ENCODE data around the gene CHCHD3.
"Not testable (repeated sequence)": the region's sequence is repeated elsewhere in the genome, so short reads cannot be mapped to it uniquely, and the experiment has no call there.

Gene CHCHD3

GRCh38 chr7:133044722-133045473 is 37.0 kb downstream of the CHCHD3 start:
- DNase-seq (no peak), ATAC-seq (no peak)
- no peaks in the 10 kb centered on the region for H3K9me3 Mint-ChIP-seq
- peaks cover 6% of the 10 kb centered on the region for H3K4me1 Mint-ChIP-seq
- H3K36me3 Mint-ChIP-seq (ENCODE audit: low read depth): peaks cover 26% of the 10 kb centered on the region
- no peaks in the 10 kb centered on the region for H3K27me3 Mint-ChIP-seq
- no peak overlapping the region for H3K27ac Mint-ChIP-seq
- H3K4me3 Mint-ChIP-seq: no peak overlapping the region

GRCh38 chr7:133040674-133041073 is 41.2 kb downstream of the CHCHD3 start:
- no peak for ATAC-seq
- no peak overlapping the region for H3K27ac Mint-ChIP-seq
- peaks cover 13% of the 10 kb centered on the region for H3K4me1 Mint-ChIP-seq
- peaks cover 23% of the 10 kb centered on the region for H3K36me3 Mint-ChIP-seq (ENCODE audit: low read depth)
- no peak for DNase-seq
- no peak overlapping the region for H3K4me3 Mint-ChIP-seq
- no peaks in the 10 kb centered on the region for H3K27me3 Mint-ChIP-seq
- no peaks in the 10 kb centered on the region for H3K9me3 Mint-ChIP-seq

- Mint-ChIP-seq H3K36me3 (ENCODE audit: low read depth) (peaks cover 25% of the 10 kb centered on the region), H3K9me3 (no peaks in the 10 kb centered on the region), H3K4me3 (no peak overlapping the region), H3K27ac (no peak overlapping the region), H3K27me3 (no peaks in the 10 kb centered on the region), H3K4me1 (peaks cover 17% of the 10 kb centered on the region)
- DNase-seq (no peak), ATAC-seq (no peak)
Observed at GRCh38 chr7:133040178-133040577, 41.7 kb downstream of the CHCHD3 start.

- Mint-ChIP-seq H3K4me3 (no peak overlapping the region), H3K36me3 (ENCODE audit: low read depth) (peaks cover 25% of the 10 kb centered on the region), H3K9me3 (no peaks in the 10 kb centered on the region), H3K27ac (no peak overlapping the region), H3K27me3 (no peaks in the 10 kb centered on the region), H3K4me1 (peaks cover 19% of the 10 kb centered on the region)
- ATAC-seq (no peak), DNase-seq (no peak)
Observed at GRCh38 chr7:133039614-133040013, 42.3 kb downstream of the CHCHD3 start.

- H3K36me3 Mint-ChIP-seq (ENCODE audit: low read depth): peaks cover 24% of the 10 kb centered on the region
Observed at GRCh38 chr7:133036289-133036688, 45.6 kb downstream of the CHCHD3 start.

GRCh38 chr7:133035240-133035639 is 46.6 kb downstream of the CHCHD3 start:
- not testable (repeated sequence) for H3K27me3 Mint-ChIP-seq, H3K27ac Mint-ChIP-seq, H3K9me3 Mint-ChIP-seq, ATAC-seq, DNase-seq, H3K4me3 Mint-ChIP-seq
- Mint-ChIP-seq H3K4me1 (peaks cover 20% of the 10 kb centered on the region), H3K36me3 (ENCODE audit: low read depth) (peaks cover 22% of the 10 kb centered on the region)

More at GRCh38 chr7:133036289-133036688, 45.6 kb downstream of the CHCHD3 start:
- Mint-ChIP-seq H3K4me3 (no peak overlapping the region), H3K27me3 (no peaks in the 10 kb centered on the region), H3K9me3 (no peaks in the 10 kb centered on the region), H3K4me1 (peaks cover 17% of the 10 kb centered on the region), H3K27ac (no peak overlapping the region)
- ATAC-seq (no peak), DNase-seq (no peak)

- Mint-ChIP-seq H3K4me3 (no peak overlapping the region), H3K9me3 (peaks cover 4% of the 10 kb centered on the region), H3K27ac (no peak overlapping the region), H3K27me3 (no peaks in the 10 kb centered on the region), H3K4me1 (peaks cover 17% of the 10 kb centered on the region), H3K36me3 (ENCODE audit: low read depth) (peaks cover 12% of the 10 kb centered on the region)
- DNase-seq (no peak), ATAC-seq (no peak)
Observed at GRCh38 chr7:133030346-133030745, 51.5 kb downstream of the CHCHD3 start.

GRCh38 chr7:133029463-133029862 is 52.4 kb downstream of the CHCHD3 start:
- H3K4me1 Mint-ChIP-seq: peaks cover 15% of the 10 kb centered on the region
- no peak overlapping the region for H3K4me3 Mint-ChIP-seq
- no peak for ATAC-seq
- DNase-seq: no peak
- peaks cover 8% of the 10 kb centered on the region for H3K36me3 Mint-ChIP-seq (ENCODE audit: low read depth)
- H3K27ac Mint-ChIP-seq: no peak overlapping the region
- H3K9me3 Mint-ChIP-seq: peaks cover 4% of the 10 kb centered on the region
- no peaks in the 10 kb centered on the region for H3K27me3 Mint-ChIP-seq

GRCh38 chr7:133027397-133027796 is 54.5 kb downstream of the CHCHD3 start:
- Mint-ChIP-seq H3K27ac (no peak overlapping the region), H3K36me3 (ENCODE audit: low read depth) (peaks cover 12% of the 10 kb centered on the region), H3K4me3 (no peak overlapping the region), H3K27me3 (no peaks in the 10 kb centered on the region), H3K9me3 (peaks cover 4% of the 10 kb centered on the region), H3K4me1 (peaks cover 15% of the 10 kb centered on the region)
- ATAC-seq (no peak), DNase-seq (no peak)

- Mint-ChIP-seq H3K27me3 (no peaks in the 10 kb centered on the region), H3K4me3 (no peak overlapping the region)
Observed at GRCh38 chr7:133026210-133026859, 55.6 kb downstream of the CHCHD3 start.

GRCh38 chr7:133025056-133025455 is 56.8 kb downstream of the CHCHD3 start:
- H3K27me3 Mint-ChIP-seq: no peaks in the 10 kb centered on the region
- H3K4me3 Mint-ChIP-seq: no peak overlapping the region
- H3K4me1 Mint-ChIP-seq: peaks cover 8% of the 10 kb centered on the region
- H3K9me3 Mint-ChIP-seq: peaks cover 4% of the 10 kb centered on the region
- H3K27ac Mint-ChIP-seq: no peak overlapping the region
- H3K36me3 Mint-ChIP-seq (ENCODE audit: low read depth): peaks cover 29% of the 10 kb centered on the region
- no peak for ATAC-seq
- no peak for DNase-seq

More at GRCh38 chr7:133026210-133026859, 55.6 kb downstream of the CHCHD3 start:
- H3K4me1 Mint-ChIP-seq: peaks cover 13% of the 10 kb centered on the region
- H3K27ac Mint-ChIP-seq: no peak overlapping the region
- DNase-seq (no peak), ATAC-seq (no peak)
- H3K36me3 Mint-ChIP-seq (ENCODE audit: low read depth): peaks cover 18% of the 10 kb centered on the region
- H3K9me3 Mint-ChIP-seq: peaks cover 4% of the 10 kb centered on the region

GRCh38 chr7:133024596-133024995 is 57.3 kb downstream of the CHCHD3 start:
- ATAC-seq: no peak

GRCh38 chr7:133023370-133024071 is 58.4 kb downstream of the CHCHD3 start:
- Mint-ChIP-seq H3K36me3 (ENCODE audit: low read depth) (peaks cover 34% of the 10 kb centered on the region), H3K27me3 (no peaks in the 10 kb centered on the region), H3K27ac (no peak overlapping the region), H3K4me1 (no peaks in the 10 kb centered on the region), H3K9me3 (peaks cover 4% of the 10 kb centered on the region), H3K4me3 (no peak overlapping the region)
- DNase-seq (no peak), ATAC-seq (no peak)

More at GRCh38 chr7:133024596-133024995, 57.3 kb downstream of the CHCHD3 start:
- H3K36me3 Mint-ChIP-seq (ENCODE audit: low read depth): peaks cover 32% of the 10 kb centered on the region
- H3K9me3 Mint-ChIP-seq: peaks cover 4% of the 10 kb centered on the region
- no peak for DNase-seq
- peaks cover 4% of the 10 kb centered on the region for H3K4me1 Mint-ChIP-seq
- H3K27me3 Mint-ChIP-seq: no peaks in the 10 kb centered on the region
- H3K27ac Mint-ChIP-seq: no peak overlapping the region
- no peak overlapping the region for H3K4me3 Mint-ChIP-seq

GRCh38 chr7:133022661-133023060 is 59.2 kb downstream of the CHCHD3 start:
- H3K4me3 Mint-ChIP-seq: no peak overlapping the region
- H3K36me3 Mint-ChIP-seq (ENCODE audit: low read depth): peaks cover 34% of the 10 kb centered on the region
- no peaks in the 10 kb centered on the region for H3K4me1 Mint-ChIP-seq
- H3K27ac Mint-ChIP-seq: no peak overlapping the region
- no peak for DNase-seq
- ATAC-seq: no peak
- H3K9me3 Mint-ChIP-seq: peaks cover 4% of the 10 kb centered on the region
- no peaks in the 10 kb centered on the region for H3K27me3 Mint-ChIP-seq

GRCh38 chr7:133021196-133021595 is 60.7 kb downstream of the CHCHD3 start:
- Mint-ChIP-seq H3K27me3 (no peaks in the 10 kb centered on the region), H3K4me1 (no peaks in the 10 kb centered on the region), H3K36me3 (ENCODE audit: low read depth) (peaks cover 37% of the 10 kb centered on the region), H3K4me3 (no peak overlapping the region), H3K9me3 (no peaks in the 10 kb centered on the region), H3K27ac (no peak overlapping the region)
- DNase-seq (no peak), ATAC-seq (no peak)

Data from activated naive CD8-positive, alpha-beta T cell treated with anti-CD3 and anti-CD28 coated beads, Interleukin-2, amount 50 U/mL, for 24 hours (primary cell).